HG03103 (cell line): Measurements from ENCODE around the gene HENMT1.
A peak's percentile ranks its signal among the peaks of the same experiment; 100 is the strongest.
"Not testable (repeated sequence)": the region's sequence is repeated elsewhere in the genome, so short reads cannot be mapped to it uniquely, and the experiment has no call there.

Experiments used
- ATAC-seq: cut with Tn5 transposase; IDR thresholded peaks from one replicate; pipeline ENCODE4 v1.9.1; 2021; ENCODE audit warnings: low read depth; ENCODE audit not compliant: unreplicated experiment

The HENMT1 gene

DNA sequence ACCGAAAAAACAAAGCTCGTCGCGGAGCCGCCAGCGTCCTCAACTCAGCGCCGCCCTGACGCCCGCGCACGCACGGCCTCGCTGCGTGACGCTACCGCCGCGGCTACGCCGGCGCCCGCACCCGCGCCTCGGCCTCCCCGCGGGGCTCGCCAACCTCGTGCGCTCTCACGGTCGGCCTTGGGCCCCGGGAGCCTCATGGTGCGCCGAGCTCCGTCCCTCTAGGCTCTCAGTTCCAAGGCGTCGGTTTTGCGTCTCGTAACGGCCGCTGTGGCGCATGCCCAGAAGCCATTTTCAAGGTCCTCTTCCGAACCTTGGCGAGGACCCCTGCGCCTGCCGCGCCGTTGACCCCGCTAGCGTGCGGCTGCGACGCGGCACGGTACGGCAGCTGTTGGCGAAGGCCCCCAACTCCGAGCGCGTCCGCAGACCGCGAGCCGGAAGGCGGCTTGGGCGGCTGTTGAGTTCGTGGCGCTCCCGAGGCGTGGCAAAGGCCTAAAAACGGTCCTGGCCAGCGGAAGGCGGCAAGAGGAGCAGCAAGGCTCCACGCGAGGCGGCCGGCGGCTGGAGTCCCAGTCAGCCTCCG is at the start of gene HENMT1:
HENMT1 (minus strand) TSS at position 64 of the 580 bp plus-strand sequence. CDS start 1,209 bp downstream, outside the sequence.
- peak; percentile 82 for ATAC-seq

DNA sequence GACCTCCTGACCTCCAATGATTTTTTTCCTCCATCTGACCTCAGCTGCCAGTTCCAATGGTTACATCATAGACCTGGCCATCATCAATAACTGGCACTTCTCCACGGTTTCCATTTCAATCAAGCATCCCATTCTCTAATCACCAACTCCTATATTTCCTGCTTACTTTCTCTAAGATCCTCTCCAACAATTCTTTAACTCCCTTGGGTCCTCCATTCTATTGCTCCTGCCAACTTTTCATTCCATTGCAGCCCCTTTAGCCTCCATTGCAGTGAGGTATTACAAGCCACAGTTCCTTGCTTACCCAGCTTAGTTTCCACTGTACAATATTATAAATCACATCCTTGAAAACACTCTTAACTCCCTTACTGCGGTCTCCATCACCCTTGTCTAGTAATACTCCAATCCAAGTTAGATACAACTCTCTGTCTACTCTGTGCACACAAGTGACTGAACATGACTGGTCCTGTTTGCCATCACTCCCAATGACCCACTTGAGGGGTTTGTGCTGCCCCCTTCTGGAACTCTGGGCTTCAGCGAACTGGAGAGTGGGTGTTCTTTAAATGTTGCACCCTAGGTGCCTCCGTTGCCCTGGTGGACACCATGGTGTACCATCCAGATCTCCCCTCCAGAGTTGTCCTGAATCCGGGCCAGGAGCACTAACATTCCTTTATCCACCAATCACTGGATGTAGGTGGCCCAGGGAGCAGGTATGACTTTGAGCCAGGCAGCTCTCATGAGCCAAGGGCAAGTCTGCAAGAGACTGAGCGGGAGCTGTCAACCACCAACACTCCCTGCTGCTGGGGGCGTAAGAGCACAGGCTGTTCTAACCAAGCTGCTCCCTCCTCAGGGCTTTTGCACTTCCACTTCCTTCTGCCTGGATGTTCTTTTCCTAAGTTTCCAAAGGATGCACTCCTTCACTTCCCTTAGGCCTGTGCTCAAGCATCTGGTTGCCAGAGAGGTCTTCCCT is 48.1 kb upstream of the HENMT1 start:
- no peak for ATAC-seq

DNA sequence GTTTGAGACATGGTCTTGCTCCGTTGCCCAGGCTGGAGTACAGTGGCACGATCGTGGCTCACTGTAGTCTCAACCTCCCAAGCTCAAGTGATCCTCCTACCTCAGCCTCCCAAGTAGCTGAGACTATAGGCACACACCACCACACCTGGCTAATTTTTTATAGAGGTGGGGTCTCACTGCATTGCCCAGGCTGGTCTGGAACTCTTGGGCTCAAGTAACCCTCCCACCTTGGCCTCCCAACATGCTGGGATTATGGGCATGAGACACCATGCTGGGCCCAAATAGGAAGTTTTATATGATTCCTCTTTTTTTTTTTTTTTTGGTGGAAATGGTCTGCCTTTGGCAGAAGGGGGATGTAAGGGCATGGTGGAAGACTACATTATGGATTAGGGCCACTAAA is 45.8 kb upstream of the HENMT1 start:
- no peak for ATAC-seq

DNA sequence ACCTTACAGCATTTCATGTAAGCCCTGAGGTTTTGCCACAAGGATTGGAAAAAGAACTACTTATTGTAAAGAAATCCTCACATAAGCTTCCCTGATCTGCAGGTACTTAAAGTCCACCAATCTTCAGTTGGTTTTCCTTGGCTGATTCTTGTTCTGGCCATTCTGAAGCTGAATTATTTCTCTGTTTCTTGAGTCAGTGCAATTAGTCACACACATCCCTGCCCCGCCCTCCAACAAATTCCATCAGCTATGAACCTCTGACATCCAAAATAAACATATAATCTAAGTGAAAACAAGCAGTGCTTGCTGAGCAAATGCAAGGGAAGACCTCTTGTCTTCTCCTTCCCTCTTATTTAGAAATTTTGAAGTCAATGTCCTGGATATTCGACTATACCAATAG is 43.6 kb upstream of the HENMT1 start:
- no peak for ATAC-seq

DNA sequence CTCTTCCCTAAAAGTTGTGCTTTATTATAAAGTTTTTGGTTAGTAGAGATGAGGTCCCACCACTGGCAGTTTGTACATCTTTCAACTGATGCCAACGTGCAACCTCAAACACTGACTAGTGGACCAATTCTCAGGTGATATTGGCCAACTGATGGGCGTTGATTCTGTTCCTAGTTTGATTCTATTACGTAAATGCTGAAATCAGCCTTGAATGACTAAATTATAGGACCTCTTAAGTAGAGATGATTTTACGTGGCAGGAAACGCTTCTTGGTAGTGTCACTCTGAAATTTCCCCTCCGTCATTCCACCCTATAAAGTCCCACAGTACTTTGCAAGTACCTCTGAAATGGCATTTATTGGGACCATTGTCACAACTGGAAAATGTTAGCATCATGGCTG is 43.0 kb upstream of the HENMT1 start:
- ATAC-seq: no peak

DNA sequence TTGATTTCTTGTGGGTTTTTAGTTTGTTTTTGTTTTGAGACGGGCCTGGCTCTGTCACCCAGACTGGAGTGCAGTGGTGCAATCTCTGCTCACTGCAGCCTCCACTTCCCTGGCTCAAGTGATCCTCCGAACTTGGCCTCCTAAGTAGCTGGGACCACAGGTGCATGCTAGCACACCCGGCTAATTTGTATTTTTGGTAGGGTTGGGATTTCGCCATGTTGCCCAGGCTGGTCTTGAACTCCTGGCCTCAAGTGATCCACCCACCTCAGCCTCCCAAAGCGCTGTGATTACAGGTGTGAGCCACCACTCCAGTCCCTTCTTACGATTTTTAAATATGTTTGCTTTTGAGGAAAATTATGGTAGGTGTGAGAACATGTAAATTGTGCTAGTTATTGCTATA is 41.2 kb upstream of the HENMT1 start:
- not testable (repeated sequence) for ATAC-seq

DNA sequence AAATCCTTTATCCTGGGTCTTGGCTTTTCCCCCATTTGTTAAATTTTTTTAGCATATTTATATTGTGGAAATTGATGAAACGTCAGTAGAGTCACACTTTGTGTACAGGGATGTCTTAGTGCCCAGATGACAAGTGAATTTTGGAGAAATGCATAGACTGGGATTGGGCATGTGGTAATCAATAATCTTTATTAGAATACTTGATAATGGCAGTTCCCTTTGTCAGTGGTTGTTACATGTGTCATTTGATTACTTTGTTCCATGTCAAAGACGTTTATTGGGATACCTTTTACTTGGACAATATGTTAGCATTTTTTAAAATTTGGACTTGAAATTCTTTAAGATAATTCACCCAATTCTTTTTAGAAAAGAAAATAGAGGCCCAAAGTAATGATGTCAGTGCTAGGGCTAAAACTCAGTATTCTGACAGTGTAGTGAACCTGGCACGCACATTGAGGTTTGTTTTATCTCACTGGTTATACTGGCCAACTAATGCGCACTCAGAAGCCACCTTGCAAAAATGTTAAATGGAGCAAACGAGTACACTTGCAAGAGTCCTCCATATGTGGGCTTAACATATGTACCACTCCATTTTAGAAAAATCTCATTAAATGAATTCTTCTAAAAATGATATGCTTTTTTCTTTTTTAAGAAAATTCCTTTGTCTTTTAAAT is 40.4 kb upstream of the HENMT1 start:
- ATAC-seq: no peak

DNA sequence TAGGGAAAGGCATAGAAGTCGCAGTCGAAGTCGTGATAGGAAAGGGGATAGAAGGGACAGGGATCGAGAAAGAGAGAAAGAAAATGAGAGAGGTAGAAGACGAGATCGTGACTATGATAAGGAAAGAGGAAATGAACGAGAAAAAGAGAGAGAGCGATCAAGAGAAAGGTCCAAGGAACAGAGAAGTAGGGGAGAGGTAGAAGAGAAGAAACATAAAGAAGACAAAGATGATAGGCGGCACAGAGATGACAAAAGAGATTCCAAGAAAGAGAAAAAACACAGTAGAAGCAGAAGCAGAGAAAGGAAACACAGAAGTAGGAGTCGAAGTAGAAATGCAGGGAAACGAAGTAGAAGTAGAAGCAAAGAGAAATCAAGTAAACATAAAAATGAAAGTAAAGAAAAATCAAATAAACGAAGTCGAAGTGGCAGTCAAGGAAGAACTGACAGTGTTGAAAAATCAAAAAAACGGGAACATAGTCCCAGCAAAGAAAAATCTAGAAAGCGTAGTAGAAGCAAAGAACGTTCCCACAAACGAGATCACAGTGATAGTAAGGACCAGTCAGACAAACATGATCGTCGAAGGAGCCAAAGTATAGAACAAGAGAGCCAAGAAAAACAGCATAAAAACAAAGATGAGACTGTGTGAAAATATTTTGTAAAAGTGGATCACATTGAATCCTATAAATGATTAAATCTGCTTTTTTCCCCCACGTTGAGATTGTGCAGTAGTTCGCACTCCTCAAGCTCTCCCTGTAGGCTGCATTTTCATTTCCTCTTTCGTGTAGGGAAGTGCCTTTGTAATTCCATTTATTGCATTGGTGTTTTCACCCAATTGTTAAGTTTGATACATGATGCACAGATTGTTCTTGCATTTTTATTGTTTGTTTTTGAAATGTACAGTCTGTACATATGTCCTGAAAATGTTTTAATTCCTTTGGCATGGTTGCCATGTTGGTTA is 38.8 kb upstream of the HENMT1 start:
- no peak for ATAC-seq

DNA sequence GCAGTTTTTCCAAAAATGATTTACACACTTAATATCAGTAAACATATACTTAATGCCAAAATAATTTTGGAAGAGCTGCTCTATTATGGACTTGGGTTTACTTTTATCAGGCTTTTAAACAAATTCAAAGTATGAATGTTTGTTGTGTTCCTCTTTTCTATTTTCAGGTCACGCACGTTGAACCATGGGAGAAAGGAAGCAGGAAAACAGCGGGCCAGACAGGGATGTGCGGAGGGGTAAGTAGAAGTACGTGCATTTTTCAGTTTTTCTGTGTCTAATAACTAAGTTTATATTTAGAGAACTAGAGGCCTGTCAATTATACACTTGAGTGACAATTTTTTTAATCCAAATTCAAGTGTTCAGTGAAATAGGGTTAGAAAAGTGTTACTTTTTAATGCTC is 34.6 kb upstream of the HENMT1 start:
- ATAC-seq: no peak

DNA sequence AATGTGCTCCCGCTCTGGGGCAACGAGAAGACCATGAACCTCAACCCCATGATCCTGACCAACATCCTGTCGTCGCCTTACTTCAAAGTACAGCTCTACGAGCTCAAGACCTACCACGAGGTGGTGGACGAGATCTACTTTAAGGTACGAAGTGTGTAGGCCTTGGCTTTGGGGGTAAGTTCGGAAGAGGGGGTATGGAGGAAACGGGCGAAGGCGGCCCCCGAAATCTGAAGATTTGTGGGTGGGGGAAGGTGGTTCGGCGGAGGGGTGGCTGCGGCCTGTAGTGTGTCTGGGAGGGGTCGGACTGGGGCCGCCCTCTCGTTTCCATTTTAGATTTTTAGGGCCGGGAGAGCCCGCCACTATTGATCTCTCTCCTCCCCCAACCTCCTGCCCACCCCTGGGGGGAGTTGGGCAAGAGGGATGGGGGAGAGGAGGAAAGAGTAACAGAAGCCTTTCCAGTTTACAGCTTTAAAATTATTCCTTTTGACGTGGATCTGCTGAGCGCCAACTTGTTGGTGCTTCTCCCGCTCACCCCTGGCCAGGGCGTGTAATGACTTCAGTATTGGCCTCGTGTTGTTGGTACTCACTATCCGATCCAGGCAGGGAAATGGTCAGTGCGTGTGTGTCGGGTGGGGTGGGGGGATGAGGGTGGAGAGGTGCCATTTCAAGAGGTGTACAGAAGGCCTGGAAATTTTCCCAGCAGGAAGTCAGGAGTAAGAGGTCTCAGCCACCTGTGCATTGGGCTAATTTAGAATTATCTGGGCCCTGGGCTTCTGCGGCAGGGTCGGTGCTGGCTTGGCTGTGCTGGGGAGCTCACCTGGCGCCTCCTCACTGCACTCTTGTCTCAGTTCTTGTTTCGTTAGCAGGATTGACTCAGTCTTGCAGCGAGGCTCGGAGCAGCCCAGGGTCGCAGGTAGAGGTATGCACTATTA is 32.1 kb upstream of the HENMT1 start:
- ATAC-seq: peak; percentile 59

DNA sequence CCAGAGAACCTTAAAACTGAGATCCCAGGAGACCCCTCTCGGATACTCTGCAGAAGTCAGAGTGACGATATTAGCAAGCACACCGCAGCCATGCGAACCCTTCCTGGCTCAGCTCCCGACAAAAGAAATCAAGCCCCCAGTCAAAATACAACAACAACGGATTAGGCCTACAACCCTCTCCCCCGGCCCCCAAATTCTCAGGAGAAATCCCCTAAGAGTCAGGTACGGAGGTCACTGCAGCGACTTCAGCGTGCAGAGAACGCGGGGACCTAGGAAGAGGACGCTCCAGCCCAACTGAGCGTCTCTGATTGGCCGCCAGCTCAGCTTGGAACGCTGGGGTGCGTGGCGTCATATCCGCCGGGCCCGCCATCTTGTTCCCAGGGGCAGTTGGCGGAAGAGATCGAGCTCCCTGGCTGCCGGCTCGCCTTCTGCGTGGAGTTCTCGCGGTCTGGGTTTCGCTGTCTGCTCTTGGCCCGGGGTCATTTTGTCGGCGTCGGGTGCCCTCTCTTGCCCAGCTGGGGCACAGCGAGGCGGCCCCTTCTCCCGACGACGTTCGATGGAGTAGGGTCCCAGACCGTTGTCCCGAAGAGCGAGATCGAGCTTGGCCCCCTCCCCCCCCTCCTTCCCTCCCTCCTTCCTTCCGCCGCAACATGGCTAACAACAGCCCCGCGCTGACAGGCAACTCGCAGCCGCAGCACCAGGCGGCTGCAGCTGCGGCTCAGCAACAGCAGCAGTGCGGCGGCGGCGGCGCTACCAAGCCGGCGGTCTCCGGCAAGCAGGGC is 31.2 kb upstream of the HENMT1 start, which contains the start of gene PRPF38B:
PRPF38B (plus strand) TSS at position 369 of the 782 bp plus-strand sequence; CDS start at position 651, 282 bp downstream.
- peak; percentile 88 for ATAC-seq

DNA sequence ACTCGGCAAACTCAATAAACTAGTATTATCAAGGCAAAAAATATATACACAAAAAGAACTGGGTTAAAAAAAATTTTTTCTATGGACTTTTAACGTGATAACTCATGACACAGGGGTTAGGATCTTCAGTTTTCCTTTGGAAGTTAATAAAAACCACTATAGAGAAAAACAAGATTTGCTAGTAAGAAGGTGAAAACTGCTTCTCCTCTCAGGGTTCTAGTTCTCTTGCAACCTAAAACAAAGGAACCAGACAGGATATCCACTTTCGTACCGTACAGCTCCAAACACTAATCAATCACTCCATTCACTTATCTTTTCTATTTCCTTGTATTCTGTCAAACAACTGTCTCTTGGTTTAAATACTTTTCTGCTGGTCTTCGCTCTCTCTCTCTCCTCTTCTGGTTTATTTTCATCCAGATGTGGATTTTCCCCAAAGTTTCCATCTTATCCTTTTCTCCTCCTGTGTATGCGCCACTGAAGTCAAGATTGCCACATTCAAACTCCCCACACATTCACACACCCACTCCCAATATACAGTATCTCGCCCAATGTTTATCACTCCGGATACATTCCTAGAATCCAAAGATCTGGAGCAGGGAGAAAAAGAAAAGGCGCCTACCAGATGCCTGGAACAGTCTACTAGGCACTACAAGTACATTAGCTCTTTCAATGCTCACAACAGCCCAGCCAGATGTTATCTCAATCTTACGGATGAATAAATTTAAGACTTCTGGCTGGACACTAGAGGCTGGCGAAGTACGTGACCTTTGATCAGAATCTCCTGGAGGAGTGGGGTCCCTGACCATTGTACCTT is 30.4 kb upstream of the HENMT1 start:
- no peak for ATAC-seq

DNA sequence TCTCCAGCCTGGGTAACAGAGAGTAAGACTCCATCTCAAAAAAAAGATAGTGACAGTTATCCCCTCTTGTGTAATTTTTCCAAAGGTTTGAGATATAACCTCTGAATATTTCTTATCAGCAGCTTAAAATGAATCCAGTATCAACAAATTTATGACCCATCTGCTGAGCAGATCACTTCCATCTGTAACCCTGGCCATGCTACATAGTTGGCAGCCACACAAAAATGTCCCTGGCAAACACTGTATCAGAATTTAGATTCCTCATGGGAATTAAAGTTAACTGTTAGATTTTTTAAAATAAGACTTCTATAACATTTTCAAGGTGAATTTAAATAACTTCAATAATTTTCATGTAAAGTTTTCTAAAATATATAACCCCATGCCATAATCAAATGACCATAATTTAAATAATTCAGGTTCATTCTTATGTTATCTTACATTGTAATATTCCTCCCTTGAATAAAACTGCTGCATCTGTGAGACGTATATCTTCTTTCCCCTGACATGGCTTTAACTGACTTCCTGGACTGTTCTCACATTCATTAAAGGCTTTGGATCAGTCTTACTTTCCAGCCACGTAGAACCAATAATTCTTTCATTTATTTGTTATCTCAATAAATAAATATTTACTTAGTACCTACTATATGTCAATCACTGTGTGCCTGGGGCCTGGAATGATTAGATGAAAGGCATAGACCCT is 25.9 kb upstream of the HENMT1 start:
- ATAC-seq: no peak

DNA sequence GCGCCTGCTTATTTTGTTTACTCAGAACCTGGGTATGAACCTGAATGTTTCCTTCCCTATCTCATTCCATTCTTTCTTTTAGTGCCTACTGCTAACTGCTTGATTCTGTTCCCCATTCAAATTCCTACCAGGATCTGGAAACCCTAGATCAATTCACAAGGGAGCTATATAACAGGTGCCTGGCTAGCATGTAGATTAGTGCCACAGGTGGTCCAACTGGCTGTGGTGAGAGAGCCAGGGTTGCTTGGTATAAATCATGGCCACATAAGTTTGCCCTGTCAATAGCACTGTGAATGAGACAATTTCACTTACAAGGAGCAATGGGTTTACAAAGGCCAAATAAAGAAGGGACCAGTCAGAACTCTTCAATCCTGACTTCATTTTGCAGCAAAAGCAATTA is 24.6 kb upstream of the HENMT1 start:
- no peak for ATAC-seq

DNA sequence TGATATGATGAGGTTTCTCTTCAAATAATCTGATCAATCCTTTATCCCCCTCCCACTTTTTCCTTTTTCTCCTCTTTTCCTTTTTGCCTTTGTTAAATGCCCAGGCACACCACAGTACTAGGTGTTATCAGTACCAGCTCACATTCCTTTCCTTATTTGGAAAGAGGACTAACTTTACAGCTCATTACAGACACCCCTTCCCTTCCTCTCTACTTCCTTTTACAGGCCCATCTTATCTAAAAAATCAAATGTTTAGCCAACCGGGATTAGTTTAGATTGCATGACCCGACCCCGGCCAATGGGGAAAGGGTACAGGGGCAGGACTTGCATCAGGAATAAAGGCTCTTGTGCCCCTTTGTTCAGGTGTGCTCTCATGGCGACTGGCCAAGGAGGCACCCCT is 20.8 kb upstream of the HENMT1 start:
- not testable (repeated sequence) for ATAC-seq

DNA sequence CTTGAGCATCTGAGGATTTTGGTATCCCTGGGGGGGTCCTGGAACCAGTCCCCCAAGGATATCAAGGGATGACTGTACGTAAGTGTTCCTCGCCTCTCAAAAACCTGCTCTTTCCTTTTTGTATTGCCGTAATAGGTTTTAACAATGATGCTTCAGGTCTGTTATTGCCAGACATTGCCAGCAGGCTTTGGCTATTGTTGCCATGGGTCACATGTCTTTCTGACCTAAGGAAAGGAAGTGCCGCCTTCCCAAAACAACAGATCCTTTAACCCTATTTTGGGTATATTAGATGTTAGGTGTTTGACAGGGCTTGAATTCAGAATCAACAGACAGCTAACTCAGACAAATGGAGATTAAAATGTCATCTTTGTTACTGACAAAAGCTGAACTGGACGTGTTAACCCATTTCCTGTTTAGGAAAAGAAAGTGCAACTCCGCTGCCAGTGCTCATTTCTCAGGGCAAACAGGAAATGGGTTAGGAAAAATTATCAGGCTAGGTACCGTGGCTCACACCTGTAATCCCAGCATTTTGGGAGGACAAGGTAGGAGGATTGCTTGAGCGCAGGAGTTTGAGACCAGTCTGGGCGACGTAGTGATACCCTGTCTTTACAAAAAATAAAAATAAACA is 18.8 kb upstream of the HENMT1 start:
- ATAC-seq: no peak
